K562 (cell line): Measurements from ENCODE around the gene DHX38. TPM values are rescaled to one million over a fixed set of nuclear protein-coding genes. Genes with fewer than 3 reads are reported as not detected.

ENCODE experiments used
- ATAC-seq: fragments of 200-7000 bp; cut with Tn5 transposase; 3 replicates; pipeline ENCODE4 v1.9.1; 2020; ENCODE audit warnings: moderate library complexity
- BruUV-seq: library from RNA; stranded (reverse); fragments of 400-500 nt; replicated peaks from 2 replicates; lab custom pipeline; 2021; lab: Mats Ljungman, UMichigan
- CTCF ChIA-PET: fragments of 300-600 bp; formaldehyde crosslinking; extraction: SDS; loops from one replicate; lab custom pipeline; 2021; ENCODE audit warnings: low intra/inter-chr PET ratio; lab: Yijun Ruan, JAX
- POLR2A ChIA-PET: fragments of 300-600, 350-650 bp; sonication (Branson Sonifier 250); formaldehyde crosslinking; extraction: SDS; loops from one replicate; lab custom pipeline; 2021; ENCODE audit warnings: antibody characterized with exemption, inconsistent platforms; lab: Yijun Ruan, JAX
- DNase-seq, 4 experiments: peaks; one replicate each; pipeline versions ENCODE4 v3.0.0 to v3.0.0-alpha.2; 2011 to 2018; ENCODE audit warnings: low spot score in 3 of 4, mixed read lengths in 3 of 4; ENCODE audit errors: extremely low read depth in 1 of 4
- FAIRE-seq: peaks from 2 replicates; lab custom pipeline; 2011; peaks lifted over from hg19 to GRCh38; lab: Jason Lieb, UNC
- H2AFZ ChIP-seq: 2 replicates; pipeline ENCODE4 v1.6.0; 2011; ENCODE audit warnings: low read depth, low read length, control low read depth, inconsistent platforms
- H3K27ac ChIP-seq: fragments of 200-600 bp; 3 replicates; pipeline ENCODE4 v1.8.0; 2011; ENCODE audit warnings: low read depth, mild to moderate bottlenecking, control low read depth, inconsistent platforms, low read length, moderate library complexity, mixed read lengths; ENCODE audit errors: extremely low read depth
- H3K27me3 ChIP-seq, 2 experiments: fragments of 300-600 bp in 1 of 2; 2 replicates in 1 of 2; 3 replicates in 1 of 2; pipeline versions ENCODE4 v1.6.0 to v1.8.0; 2011; ENCODE audit warnings: inconsistent platforms in 2 of 2, low read length in 2 of 2, mild to moderate bottlenecking in 1 of 2, mixed read lengths in 1 of 2, moderate library complexity in 1 of 2; ENCODE audit not compliant: control insufficient read depth in 2 of 2, insufficient read depth in 2 of 2
- H3K36me3 ChIP-seq: fragments of 300-600 bp; 3 replicates; pipeline ENCODE4 v1.8.0; 2011; ENCODE audit warnings: mild to moderate bottlenecking, low read length, inconsistent platforms; ENCODE audit not compliant: control insufficient read depth, insufficient read depth
- H3K4me1 ChIP-seq, 2 experiments: fragments of 200-600 bp in 1 of 2; replicated peaks in 1 of 2; 2 replicates in 1 of 2; 3 replicates in 1 of 2; pipeline versions ENCODE4 v1.5.1 to v1.8.0; 2011; ENCODE audit warnings: inconsistent platforms in 2 of 2, low read length in 2 of 2, mild to moderate bottlenecking in 1 of 2, mixed read lengths in 1 of 2, moderate library complexity in 1 of 2; ENCODE audit not compliant: control insufficient read depth in 2 of 2, insufficient read depth in 2 of 2
- H3K4me2 ChIP-seq: 2 replicates; pipeline ENCODE4 v1.6.1; 2011; ENCODE audit warnings: low read length, control low read depth, inconsistent platforms, mixed read lengths; ENCODE audit not compliant: insufficient read depth
- H3K4me3 ChIP-seq: fragments of 200-600 bp; sonication (generic), shearing (Covaris generic); 2 replicates; pipeline ENCODE4 v1.5.1; 2016; ENCODE audit warnings: control low read depth, inconsistent platforms
- H3K79me2 ChIP-seq: fragments of 200-600 bp; 3 replicates; pipeline ENCODE4 v1.8.0; 2011; ENCODE audit warnings: low read length, inconsistent platforms; ENCODE audit not compliant: control insufficient read depth, insufficient read depth
- H3K9ac ChIP-seq, 2 experiments: 2 replicates each; pipeline versions ENCODE4 v1.6.0 to v1.6.1; 2011; ENCODE audit warnings: low read depth in 2 of 2, low read length in 2 of 2, control low read depth in 1 of 2, inconsistent platforms in 1 of 2, mild to moderate bottlenecking in 1 of 2, mixed read lengths in 1 of 2; ENCODE audit not compliant: insufficient read depth in 1 of 2
- H3K9me1 ChIP-seq: one replicate; pipeline ENCODE4 v1.6.0; 2011; ENCODE audit warnings: inconsistent platforms, mild to moderate bottlenecking, low read length, moderate library complexity; ENCODE audit not compliant: control insufficient read depth, insufficient read depth
- H3K9me3 ChIP-seq: replicated peaks from 2 replicates; pipeline ENCODE4 v1.5.1; 2011; ENCODE audit warnings: low read depth, low read length, inconsistent platforms; ENCODE audit not compliant: control insufficient read depth, insufficient read depth
- H4K20me1 ChIP-seq: replicated peaks from 2 replicates; pipeline ENCODE4 v1.6.1; 2011; ENCODE audit warnings: low read length, inconsistent platforms, mixed read lengths; ENCODE audit not compliant: control insufficient read depth, insufficient read depth
- BRF1 ChIP-seq: IDR thresholded peaks from 3 replicates; pipeline ENCODE4 v1.6.1; 2011; ENCODE audit warnings: borderline replicate concordance, mild to moderate bottlenecking; ENCODE audit not compliant: insufficient read length; ENCODE audit errors: extremely low read depth
- C11orf30 ChIP-seq: fragments of 450-650 bp; IDR thresholded peaks from 2 replicates; pipeline ENCODE4 v1.6.1; 2016; ENCODE audit warnings: low read depth, mild to moderate bottlenecking
- CBFB ChIP-seq: sonication (generic); formaldehyde crosslinking; IDR thresholded peaks from 2 replicates; pipeline ENCODE4 v1.4.0; 2020; ENCODE audit warnings: mild to moderate bottlenecking, missing genetic modification reagents
- GABPA ChIP-seq: fragments of 200-800 bp; sonication (Bioruptor generic); conservative IDR thresholded peaks from 2 replicates; pipeline ENCODE4 v1.6.1; 2016; ENCODE audit warnings: low read depth, missing genetic modification characterization, missing compliant biosample characterization
- ZNF384 ChIP-seq: IDR thresholded peaks from 2 replicates; pipeline ENCODE4 v1.6.1; 2012; ENCODE audit warnings: low read depth, low read length, improper control_type of control experiment
- WGBS: fragments of 100-300 bp; shearing (Covaris generic); methylation state at CpG from one replicate; pipeline ENCODE4 v1.1.6; 2016; ENCODE audit warnings: low coverage, mixed read lengths; ENCODE audit not compliant: insufficient coverage; ENCODE audit errors: missing lambda C conversion rate; 5-methylcytosine and 5-hydroxymethylcytosine counted together
- in situ Hi-C: fragments of 300-500 bp; cut with MboI; formaldehyde crosslinking; loops from 4 replicates; pipeline ENCODE4 v1.15.0; 2018; ENCODE audit warnings: inconsistent platforms, mixed read lengths
- intact Hi-C: fragments of 100-400 bp; cut with micrococcal nuclease; formaldehyde crosslinking; loops from 2 replicates; pipeline ENCODE4 v1.14.2; 2022
- polyA plus RNA-seq, 8 experiments: library from polyadenylated mRNA; depleted of rRNA in 4 of 8; stranded (reverse) in 5 of 8; unstranded in 3 of 8; fragments of >200 nt; fragmentation: Nextera tagmentation in 2 of 8; fragmentation: Illumina TruSeq in 1 of 8; extraction: Ambion mirVana in 2 of 8; extraction: Trizol in 1 of 8; gene quantifications; 2 replicates each; pipeline versions ENCODE4 v1.2.1 to v1.2.3, GENCODE V29; 2011 to 2014; ENCODE audit warnings: inconsistent platforms in 1 of 8, missing spikeins in 1 of 8
- total RNA-seq, 7 experiments: library from RNA; depleted of rRNA in 6 of 7; stranded (reverse); fragments of >200 nt in 6 of 7; fragmentation: Illumina TruSeq in 2 of 7; extraction: Trizol in 2 of 7; gene quantifications; 2 replicates each; pipeline versions ENCODE4 v1.2.1 to v1.2.3, GENCODE V29; 2011 to 2021; ENCODE audit warnings: low replicate concordance in 1 of 7
- TF ChIP-seq, protein P1 (sequence below): fragments of 250-450 bp; sonication (Bioruptor Pico); IDR thresholded peaks from 2 replicates; pipeline ENCODE4 v1.8.0; 2021; ENCODE audit warnings: moderate library complexity, mild to moderate bottlenecking, inconsistent platforms
- TF ChIP-seq, protein P2 (sequence below): IDR thresholded peaks from 2 replicates; pipeline ENCODE4 v1.6.1; 2014; ENCODE audit warnings: antibody characterized with exemption

The DHX38 gene
- total and polyA plus RNA-seq, 9 of the 15 experiments (the other 6 are each of a cell fraction or from before 2014, with no cell fraction given) = 2.8 to 76.8 (median 40.8) TPM

DNA sequence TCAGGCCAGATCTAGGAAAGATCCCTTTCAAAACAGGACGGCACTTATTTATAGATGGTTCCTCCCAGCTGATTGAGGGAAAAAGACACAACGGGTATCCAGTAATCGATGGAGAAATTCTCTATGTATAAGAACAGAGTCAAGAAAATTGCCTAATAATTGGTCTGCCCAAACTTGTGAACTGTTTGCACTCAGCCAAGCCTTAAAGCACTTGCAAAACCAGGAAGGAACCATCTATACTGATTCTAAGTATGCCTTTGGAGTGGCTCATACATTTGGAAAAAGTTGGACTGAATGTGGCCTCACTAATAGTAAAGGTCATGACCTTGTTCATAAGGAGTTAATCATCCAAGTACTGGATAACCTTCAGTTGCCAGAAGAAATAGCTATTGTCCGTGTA is 24.7 kb upstream of the DHX38 start:
- H3K27me3 ChIP-seq = peaks cover 5 to 7% of the 10 kb centered on the region in 2 experiments; a peak in 4 of 5 replicates
- CTCF ChIA-PET = no interaction called here
- peaks cover 0 to 14% of the 10 kb centered on the region in 2 experiments; a peak in 2 of 5 replicates for H3K4me1 ChIP-seq
- H3K27ac ChIP-seq = no peak overlapping the region
- no peak for DNase-seq
- TF ChIP-seq, protein P1, sequence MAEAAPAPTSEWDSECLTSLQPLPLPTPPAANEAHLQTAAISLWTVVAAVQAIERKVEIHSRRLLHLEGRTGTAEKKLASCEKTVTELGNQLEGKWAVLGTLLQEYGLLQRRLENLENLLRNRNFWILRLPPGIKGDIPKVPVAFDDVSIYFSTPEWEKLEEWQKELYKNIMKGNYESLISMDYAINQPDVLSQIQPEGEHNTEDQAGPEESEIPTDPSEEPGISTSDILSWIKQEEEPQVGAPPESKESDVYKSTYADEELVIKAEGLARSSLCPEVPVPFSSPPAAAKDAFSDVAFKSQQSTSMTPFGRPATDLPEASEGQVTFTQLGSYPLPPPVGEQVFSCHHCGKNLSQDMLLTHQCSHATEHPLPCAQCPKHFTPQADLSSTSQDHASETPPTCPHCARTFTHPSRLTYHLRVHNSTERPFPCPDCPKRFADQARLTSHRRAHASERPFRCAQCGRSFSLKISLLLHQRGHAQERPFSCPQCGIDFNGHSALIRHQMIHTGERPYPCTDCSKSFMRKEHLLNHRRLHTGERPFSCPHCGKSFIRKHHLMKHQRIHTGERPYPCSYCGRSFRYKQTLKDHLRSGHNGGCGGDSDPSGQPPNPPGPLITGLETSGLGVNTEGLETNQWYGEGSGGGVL (CRISPR knock-in tag) = no peak
- TF ChIP-seq BRF1 (no peak), ZNF384 (no peak), C11orf30 (no peak), GABPA (tag) (no peak), CBFB (no peak)
- TF ChIP-seq, protein P2, sequence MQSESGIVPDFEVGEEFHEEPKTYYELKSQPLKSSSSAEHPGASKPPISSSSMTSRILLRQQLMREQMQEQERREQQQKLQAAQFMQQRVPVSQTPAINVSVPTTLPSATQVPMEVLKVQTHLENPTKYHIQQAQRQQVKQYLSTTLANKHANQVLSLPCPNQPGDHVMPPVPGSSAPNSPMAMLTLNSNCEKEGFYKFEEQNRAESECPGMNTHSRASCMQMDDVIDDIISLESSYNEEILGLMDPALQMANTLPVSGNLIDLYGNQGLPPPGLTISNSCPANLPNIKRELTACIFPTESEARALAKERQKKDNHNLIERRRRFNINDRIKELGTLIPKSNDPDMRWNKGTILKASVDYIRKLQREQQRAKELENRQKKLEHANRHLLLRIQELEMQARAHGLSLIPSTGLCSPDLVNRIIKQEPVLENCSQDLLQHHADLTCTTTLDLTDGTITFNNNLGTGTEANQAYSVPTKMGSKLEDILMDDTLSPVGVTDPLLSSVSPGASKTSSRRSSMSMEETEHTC = no peak
- no peak for FAIRE-seq
- no peak for ATAC-seq
- WGBS = 69% methylated on average over 4 of the region's 4 CpGs
- POLR2A ChIA-PET = no interaction called here
- peaks cover 6% of the 10 kb centered on the region for H3K9me3 ChIP-seq
- no peak overlapping the region for H3K9ac ChIP-seq
- no peaks in the 10 kb centered on the region for H3K79me2 ChIP-seq
- H3K36me3 ChIP-seq = no peaks in the 10 kb centered on the region
- in situ Hi-C loops = loop anchor here (5.0 kb wide), 1 partner anchor 33 kb away; no protein-coding TSS in a partner anchor
- no peak overlapping the region for H3K4me2 ChIP-seq
- H3K9me1 ChIP-seq = no peaks in the 10 kb centered on the region
- no peak overlapping the region for H3K4me3 ChIP-seq
- intact Hi-C loops = loop anchor here (10.0 kb wide), 1 partner anchor 86 kb away; no protein-coding TSS in a partner anchor
- H4K20me1 ChIP-seq = no peaks in the 10 kb centered on the region
- H2AFZ ChIP-seq = no peak overlapping the region
- BruUV-seq = no TSS peak
